Ureter (tissue), 1 donor: ENCODE data around the gene MRPS24. TPM values are rescaled to one million over a fixed set of nuclear protein-coding genes. Genes with fewer than 3 reads are reported as not detected.
A peak's percentile ranks its signal among the peaks of the same experiment; 100 is the strongest.

Experiments
- DNase-seq: peaks from one replicate; pipeline ENCODE4 v3.0.0-alpha.2; 2020; ENCODE audit warnings: low spot score
- total RNA-seq: library from RNA; stranded (reverse); gene quantifications from one replicate; pipeline ENCODE4 v1.2.4, GENCODE V29; 2023
- donor health status: DM: yes; HTN: yes; CAD: no.

The MRPS24 gene
- total RNA-seq, 1 donor from 2014 or later: 66.7 TPM

DNA sequence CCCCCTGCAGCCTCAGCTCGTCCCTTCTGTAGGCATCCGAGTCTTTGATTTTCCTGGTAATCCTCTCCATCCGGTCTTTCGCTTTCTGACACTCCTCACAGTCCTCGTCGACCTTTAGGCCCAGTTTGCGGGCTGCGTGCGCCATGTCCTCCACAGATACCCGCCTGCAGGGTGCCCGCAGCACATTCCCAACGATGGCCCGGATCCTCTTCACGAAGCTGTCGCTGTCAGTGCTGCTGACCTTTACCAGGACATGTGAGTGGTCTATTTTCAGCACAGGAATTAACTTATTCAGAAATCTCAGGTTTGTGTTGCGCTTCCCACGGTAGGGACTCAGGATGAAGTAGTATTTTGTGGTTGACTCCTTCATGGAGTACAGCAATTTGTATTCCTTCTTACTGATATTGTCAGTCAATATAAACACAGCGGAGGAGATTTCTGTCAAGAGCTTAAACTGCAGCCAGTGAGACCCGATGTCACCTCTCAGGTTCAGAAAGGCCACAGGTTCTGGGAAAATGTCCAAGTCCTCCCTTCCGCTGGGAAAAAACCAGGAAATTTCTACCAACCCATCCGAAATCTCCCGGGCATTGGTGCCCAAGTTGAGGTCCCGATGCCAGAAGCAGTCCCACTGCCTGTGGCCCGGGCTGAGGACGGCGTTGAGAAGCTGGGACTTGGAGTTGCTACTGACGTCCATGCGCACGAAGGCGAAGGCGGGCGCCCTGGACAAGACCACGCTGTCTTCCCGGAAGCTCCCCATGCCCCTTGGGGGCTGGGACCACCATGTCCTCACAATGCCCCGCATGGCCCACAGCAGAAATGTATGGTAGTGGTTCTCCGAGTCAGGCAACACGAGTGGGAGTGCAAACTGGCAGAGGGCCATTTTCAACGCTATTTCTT, 8.9 kb upstream of the MRPS24 start:
- DNase-seq: no peak

- no peak for DNase-seq
Observed at GRCh38 chr7:43876976-43877745, 7.8 kb upstream of the MRPS24 start.

GRCh38 chr7:43876241-43876640, 6.9 kb upstream of the MRPS24 start:
- DNase-seq: no peak

DNA sequence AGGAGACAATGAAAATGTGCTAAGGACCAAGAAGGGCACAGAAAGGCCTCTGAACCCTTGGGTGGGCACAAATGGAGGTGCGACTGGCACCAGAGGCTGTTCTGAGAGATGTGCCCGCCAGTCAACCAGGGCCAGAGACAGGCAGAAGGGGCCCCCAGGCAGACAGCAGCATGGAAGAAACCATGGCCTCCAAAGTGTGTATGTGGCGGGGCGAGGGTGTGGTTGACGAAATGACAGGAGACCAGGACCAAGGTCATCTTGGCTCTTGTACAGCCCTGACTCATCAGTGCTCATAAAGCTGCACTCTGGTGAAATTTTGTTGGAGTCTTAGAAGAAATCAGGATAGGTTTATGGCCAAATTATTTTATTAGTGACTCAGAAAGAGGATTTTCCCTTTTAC, 4.0 kb upstream of the MRPS24 start:
- DNase-seq: peak; percentile 61

DNA sequence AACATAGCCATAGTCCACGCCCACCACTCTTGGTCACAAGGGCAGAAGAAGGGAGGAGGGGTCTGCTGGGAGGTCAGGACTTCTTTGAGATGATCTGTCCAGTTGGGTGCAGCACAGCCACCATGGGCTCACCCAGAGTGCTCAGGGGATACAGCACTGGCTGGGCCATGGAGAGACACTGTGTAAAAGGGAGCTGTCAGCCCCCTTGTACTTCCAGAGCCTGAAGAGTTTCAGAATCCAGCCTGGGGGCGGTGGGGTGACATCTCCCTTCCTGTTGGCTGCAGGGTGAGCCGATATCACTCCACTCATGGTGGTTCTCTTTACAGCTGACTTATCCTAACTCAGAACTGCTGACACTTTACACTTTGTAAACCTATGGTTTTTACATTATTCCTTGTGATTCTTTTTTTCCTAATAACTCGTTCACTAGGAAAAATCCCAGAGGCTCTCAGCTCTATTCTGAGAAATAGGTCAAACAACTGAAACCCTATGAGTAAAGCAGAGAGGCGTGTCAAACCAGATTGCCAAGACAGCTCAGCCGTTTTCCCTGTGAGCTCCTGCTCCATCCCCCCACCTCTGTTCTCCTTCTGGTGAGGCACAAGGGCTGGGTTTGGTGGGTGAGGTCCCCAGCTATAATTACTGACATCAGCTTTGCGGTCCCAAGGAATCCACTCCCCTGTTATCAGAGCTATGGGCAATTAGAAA, 3.2 kb upstream of the MRPS24 start:
- no peak for DNase-seq

GRCh38 chr7:43871064-43871463, 1.7 kb upstream of the MRPS24 start:
- no peak for DNase-seq

GRCh38 chr7:43870316-43870715, 999 bp upstream of the MRPS24 start:
- no peak for DNase-seq

GRCh38 chr7:43869867-43870240, 537 bp upstream of the MRPS24 start:
- DNase-seq: peak; percentile 55

- no peak for DNase-seq
Observed at GRCh38 chr7:43868681-43869005, 674 bp downstream of the MRPS24 start.

DNA sequence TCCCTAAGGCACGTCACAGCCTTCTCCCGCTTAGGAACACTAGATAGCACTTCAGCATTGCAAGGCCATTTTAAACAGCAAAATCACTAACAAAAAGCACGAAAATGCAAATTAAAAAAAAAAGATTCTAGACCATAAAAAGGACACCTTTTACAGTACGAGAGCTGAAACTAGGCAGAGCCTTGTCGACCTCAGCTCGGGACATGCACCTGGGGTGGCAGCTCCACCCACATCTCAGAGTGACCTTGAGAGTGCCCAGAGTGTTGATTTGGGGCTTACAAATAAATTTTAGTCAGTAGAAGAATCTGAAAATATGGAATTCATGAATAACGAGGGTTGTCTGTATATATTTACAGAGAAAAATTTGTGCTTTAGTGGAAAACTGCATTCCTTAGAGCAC, 1.1 kb downstream of the MRPS24 start:
- DNase-seq: no peak

GRCh38 chr7:43865277-43865676, 4.0 kb downstream of the MRPS24 start:
- no peak for DNase-seq

DNA sequence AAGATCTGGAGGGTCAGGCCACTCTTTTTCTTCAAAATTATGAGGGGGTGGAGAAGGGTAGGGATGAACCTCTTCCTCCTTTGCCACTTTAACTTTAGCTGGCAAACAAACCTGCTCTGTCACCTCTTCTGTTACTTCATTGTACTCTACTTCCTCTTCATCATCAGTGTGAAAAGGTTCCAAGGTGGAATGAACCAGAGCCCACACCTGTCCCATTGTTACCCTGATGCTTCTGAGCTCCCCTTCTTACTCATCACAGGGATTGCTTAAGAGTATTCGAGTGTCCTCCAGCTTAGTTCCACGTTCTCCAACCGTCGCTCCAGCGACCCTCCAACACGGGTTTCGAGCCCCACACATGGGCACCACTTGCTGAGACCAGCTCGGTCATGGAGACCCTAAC, 5.2 kb downstream of the MRPS24 start:
- DNase-seq: no peak

- no peak for DNase-seq
Observed at GRCh38 chr7:43856996-43857395, 12.3 kb downstream of the MRPS24 start.

- DNase-seq: no peak
Observed at GRCh38 chr7:43856316-43856715, 13.0 kb downstream of the MRPS24 start.

DNA sequence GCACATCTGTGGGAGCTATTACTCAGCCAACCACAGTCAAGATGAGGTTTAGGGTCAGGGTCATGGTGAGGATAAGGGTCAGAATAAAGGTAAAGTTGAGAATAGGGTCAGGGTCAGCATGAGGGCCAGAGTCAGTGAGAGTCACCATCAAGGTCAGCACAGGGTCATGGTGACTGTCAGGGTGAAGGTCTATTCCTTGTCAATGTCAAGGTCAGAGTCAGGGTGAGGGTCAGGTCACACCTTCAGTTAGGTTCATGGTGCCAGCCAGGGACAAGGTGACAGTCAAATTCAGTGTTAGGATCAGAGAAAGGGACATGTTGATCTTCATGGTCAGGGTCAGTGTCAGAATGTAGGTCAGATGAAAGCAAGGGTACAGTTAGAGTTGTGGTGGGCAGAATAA, 14.1 kb downstream of the MRPS24 start:
- no peak for DNase-seq

DNA sequence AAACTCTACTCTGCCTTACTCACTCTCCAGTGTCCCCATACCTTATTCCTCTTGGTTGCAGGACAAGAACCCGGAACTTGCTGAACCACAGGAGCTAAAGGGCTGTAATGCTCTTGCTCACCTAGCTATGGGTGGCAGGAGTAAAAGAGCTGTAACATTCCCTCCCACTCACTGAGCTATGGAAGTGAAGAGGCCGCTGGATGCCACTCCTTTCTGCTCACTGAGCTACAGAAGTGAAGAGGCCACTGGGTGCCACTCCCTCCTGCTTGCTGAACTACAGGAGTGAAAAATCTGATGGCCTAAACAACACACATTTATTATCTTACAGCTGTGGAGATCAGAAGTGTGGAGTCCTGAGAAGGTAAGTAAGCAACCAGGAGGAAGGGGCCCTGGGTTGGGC, 17.5 kb downstream of the MRPS24 start:
- DNase-seq: no peak

GRCh38 chr7:43850348-43851116, 18.8 kb downstream of the MRPS24 start:
- no peak for DNase-seq

- no peak for DNase-seq
Observed at GRCh38 chr7:43849047-43849446, 20.3 kb downstream of the MRPS24 start.

GRCh38 chr7:43847496-43847895, 21.8 kb downstream of the MRPS24 start:
- DNase-seq: no peak

GRCh38 chr7:43844662-43845061, 24.7 kb downstream of the MRPS24 start:
- no peak for DNase-seq

DNA sequence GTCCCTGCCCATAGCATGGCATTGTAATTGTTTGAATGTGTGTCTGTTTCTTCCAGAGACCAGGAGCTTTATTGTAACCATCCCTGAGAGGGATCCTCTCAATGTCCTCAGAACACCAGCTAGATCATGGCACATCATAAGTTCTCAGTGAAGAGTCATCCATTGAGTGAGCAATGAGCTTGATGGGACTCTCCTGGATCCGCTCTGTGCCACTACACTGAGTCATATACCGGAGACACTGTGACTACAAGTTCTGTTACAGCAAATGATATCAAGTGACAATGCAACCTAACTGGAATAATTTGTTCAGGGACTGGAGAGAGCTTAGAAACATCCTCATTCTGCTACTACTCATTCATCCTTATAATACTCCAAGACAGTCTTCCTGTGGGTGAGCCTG, 25.1 kb downstream of the MRPS24 start:
- no peak for DNase-seq

DNA sequence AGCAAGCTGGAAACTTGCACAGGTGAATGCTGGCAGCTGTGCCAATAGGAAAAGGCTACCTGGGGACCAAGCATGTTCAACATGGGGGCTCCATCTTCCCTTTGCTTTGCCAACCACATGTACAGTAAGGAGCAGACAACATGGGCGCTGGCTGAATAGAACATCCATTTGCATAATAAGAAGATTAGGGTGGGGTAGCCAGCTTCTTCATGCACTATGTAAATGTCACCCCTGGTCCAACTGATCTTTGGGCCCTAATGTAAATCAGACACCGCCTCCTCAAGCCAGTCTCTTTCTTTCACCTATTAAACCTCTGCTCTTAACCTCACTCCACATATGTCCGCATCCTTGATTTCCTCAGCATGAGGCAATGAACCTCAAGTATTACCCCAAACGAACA, 26.0 kb downstream of the MRPS24 start:
- DNase-seq: no peak
